ENCODE results near the gene MCM10.
"Not testable (repeated sequence)": the region's sequence is repeated elsewhere in the genome, so short reads cannot be mapped to it uniquely, and the experiment has no call there.

MCM10 gene

DNA sequence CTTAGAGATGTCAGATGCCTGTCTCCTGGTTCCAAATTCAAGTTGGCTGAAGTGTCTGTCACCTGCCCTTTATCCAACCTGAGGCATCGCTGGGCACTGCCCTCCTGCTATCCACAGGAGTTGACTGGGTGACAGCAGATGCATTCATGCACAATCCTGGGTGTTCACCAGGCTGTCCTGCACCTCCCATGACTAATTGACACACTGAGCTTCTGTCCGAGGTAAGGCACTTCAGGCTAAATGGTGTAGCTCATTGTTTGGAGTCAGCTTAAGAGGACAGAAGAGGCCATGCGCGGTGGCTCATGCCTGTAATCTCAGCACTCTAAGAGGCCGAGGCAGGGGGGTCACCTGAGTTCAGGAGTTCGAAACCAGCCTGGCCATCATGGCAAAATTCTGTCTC, 70.5 kb downstream of the MCM10 start:
- no peak overlapping the region for H3K4me3 ChIP-seq (ENCODE audit: control insufficient read depth, low read depth, low read length)
- no peak for DNase-seq (ENCODE audit: low read depth)
- TF ChIP-seq, protein P1, sequence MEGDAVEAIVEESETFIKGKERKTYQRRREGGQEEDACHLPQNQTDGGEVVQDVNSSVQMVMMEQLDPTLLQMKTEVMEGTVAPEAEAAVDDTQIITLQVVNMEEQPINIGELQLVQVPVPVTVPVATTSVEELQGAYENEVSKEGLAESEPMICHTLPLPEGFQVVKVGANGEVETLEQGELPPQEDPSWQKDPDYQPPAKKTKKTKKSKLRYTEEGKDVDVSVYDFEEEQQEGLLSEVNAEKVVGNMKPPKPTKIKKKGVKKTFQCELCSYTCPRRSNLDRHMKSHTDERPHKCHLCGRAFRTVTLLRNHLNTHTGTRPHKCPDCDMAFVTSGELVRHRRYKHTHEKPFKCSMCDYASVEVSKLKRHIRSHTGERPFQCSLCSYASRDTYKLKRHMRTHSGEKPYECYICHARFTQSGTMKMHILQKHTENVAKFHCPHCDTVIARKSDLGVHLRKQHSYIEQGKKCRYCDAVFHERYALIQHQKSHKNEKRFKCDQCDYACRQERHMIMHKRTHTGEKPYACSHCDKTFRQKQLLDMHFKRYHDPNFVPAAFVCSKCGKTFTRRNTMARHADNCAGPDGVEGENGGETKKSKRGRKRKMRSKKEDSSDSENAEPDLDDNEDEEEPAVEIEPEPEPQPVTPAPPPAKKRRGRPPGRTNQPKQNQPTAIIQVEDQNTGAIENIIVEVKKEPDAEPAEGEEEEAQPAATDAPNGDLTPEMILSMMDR (conservative IDR thresholded peaks at IDR 0.05; ENCODE audit: control insufficient read depth, insufficient read depth, low read depth, low read length) = no peak

DNA sequence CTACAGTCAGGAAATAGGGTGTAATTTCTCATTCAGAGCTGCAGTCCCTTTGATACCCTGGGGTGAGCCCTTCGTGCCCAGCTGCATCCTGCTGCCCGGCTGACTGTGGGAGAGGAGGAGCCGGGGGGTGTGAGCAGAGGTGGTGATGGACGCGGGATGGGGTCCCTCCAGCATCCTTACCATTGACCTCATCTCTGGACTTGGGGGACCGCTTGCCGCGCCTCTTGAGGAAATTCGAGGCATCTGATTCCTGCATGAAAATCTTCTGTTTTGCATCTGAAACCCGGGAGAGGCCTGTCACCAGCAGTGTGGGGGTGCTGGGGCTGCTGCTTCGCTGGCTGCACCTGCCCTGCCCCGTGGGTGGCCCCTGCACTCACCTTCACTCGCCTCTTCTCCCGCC, 72.0 kb downstream of the MCM10 start:
- H3K4me3 ChIP-seq (ENCODE audit: control insufficient read depth, low read depth, low read length) = no peak overlapping the region
- no peak for DNase-seq (ENCODE audit: low read depth)
- TF ChIP-seq, protein P1 (conservative IDR thresholded peaks at IDR 0.05; ENCODE audit: control insufficient read depth, insufficient read depth, low read depth, low read length) = no peak

DNA sequence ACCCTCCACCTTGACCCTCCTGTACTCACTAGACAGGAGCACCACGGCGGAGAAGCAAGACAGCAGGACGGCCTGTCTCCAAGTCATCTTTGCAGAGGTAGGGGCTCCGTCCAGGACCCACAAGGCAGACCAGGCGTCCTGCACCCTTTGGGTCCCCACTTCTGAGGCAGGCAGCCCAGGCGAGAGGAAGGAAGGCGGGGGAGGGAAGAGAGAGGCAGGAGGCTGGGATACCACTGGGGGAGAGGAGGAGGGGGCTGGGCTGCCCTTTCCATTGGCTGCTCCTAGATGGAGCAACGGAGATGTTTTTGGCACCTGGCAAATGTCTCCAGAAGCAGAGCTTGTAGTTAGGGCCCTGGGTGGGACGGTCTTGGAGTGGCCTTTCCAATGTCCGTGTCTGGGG, 72.8 kb downstream of the MCM10 start, which contains the start of gene UCMA:
UCMA (minus strand) TSS at position 203 of the 400 bp plus-strand sequence; CDS start at position 87, 116 bp downstream.
- no peak for DNase-seq (ENCODE audit: low read depth)
- no peak within 1 kb of the TSS for H3K4me3 ChIP-seq (ENCODE audit: control insufficient read depth, low read depth, low read length)
- TF ChIP-seq, protein P1 (conservative IDR thresholded peaks at IDR 0.05; ENCODE audit: control insufficient read depth, insufficient read depth, low read depth, low read length) = no peak

DNA sequence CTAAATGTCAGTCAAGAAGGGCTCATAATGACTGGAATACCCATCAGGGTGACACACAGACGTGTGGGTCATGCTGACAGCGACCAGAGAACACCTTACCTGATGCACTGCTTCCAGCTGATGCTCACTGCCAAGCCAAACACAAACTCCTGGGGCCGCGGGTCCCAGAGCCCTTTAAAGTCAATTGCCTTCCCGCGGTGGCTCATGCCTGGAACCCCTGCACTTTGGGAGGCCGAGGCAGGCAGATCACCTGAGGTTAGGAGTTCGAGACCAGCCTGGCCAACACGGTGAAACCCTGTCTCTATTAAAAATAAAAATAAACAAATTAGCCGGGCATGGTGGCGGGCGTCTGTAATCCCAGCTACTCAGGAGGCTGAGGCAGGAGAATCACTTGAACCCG, 73.4 kb downstream of the MCM10 start:
- DNase-seq (ENCODE audit: low read depth); H3K4me3 ChIP-seq (ENCODE audit: control insufficient read depth, low read depth, low read length): not testable (repeated sequence)

DNA sequence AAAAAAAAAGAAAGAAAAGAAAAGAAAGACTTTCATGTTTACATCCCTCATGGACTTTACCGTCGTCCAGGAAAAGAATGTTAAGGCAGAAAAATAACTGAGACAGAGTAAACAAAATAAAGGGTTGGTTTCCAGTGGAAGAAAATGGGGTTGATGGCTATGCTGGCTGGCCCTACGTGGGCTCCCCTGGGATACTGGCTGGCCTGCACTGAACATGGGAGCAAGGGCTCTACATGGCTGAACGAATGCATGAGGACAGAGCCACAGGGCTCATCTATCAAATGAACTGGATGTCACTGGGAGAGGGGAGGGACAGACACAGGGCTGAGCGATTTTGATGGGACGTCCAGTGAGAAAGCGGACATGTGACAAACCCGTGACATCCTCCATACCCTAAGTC, 75.3 kb downstream of the MCM10 start:
- no peak overlapping the region for H3K4me3 ChIP-seq (ENCODE audit: control insufficient read depth, low read depth, low read length)
- TF ChIP-seq, protein P1 (conservative IDR thresholded peaks at IDR 0.05; ENCODE audit: control insufficient read depth, insufficient read depth, low read depth, low read length) = no peak
- no peak for DNase-seq (ENCODE audit: low read depth)

DNA sequence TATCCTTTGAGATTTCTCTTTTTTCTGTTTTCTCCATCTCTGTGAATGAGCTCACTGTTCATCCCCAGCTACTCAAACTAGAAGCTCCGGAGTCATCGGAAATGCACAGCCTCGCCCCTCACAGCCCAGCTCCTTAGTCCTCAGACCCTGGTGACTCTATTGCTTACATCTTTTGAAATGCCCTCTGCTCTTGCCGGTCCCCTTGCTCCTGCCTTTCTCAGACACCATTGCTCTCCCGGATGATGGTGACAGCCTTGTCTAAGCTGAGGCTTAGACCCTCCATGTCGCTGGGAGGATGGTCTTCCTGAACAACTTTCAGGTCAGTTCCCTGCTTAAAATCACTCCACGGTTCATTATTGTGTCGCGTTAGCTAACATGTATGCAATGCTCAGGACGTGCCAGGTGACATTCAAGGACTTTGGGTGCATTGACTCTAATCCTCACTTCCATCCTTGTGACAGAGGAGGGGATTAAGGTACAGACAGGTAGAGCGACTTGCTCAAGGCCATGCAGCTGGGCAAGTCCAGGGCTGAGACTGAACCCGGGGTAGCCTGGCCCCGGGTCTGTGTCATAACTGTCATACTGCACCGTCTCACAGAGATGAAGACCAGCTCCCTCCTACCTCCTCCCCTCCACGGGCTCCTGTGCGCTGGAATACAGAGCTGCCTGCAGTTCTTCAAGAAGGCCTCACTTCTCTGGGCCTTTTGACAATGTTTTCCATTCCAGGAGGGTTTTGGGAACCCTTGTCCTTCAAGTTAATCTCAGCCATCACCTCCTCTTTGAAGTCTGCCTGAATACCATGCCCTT, 77.1 kb downstream of the MCM10 start:
- no peak overlapping the region for H3K4me3 ChIP-seq (ENCODE audit: control insufficient read depth, low read depth, low read length)
- TF ChIP-seq, protein P1 (conservative IDR thresholded peaks at IDR 0.05; ENCODE audit: control insufficient read depth, insufficient read depth, low read depth, low read length) = no peak
- DNase-seq (ENCODE audit: low read depth) = no peak

DNA sequence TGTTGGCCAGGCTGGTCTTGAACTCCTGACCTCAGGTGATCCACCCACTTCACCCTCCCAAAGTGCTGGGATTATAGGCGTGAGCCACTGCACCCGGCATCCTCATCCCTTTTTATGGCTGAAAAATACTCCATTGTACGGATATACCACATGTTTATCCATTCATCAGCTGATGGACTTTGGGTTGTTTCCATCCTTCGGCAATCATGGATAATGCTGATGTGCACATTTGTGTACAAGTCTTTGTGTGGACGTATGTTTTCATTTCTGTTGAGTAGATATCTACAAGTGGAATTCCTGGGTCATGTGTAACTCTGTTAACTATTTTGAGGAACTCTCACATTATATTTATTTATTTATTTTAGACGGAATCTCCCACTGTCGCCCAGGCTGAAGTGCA, 78.6 kb downstream of the MCM10 start:
- no peak for DNase-seq (ENCODE audit: low read depth)
- H3K4me3 ChIP-seq (ENCODE audit: control insufficient read depth, low read depth, low read length) = no peak overlapping the region
- TF ChIP-seq, protein P1 (conservative IDR thresholded peaks at IDR 0.05; ENCODE audit: control insufficient read depth, insufficient read depth, low read depth, low read length) = no peak
